ENCODE measurements around the gene MEGF11.

The MEGF11 gene

GRCh38 chr15:65857718-65858402, 395.7 kb downstream of the MEGF11 start:
- peak overlapping the region; percentile 6 for H3K27ac Mint-ChIP-seq
- no peaks in the 10 kb centered on the region for H3K36me3 Mint-ChIP-seq
- H3K4me1 Mint-ChIP-seq, result peaks cover 32% of the 10 kb centered on the region
- peak; percentile 43 for ATAC-seq
- H3K4me3 Mint-ChIP-seq, result no peak overlapping the region
- no peaks in the 10 kb centered on the region for H3K27me3 Mint-ChIP-seq
- no peaks in the 10 kb centered on the region for H3K9me3 Mint-ChIP-seq

GRCh38 chr15:65856821-65857455, 396.6 kb downstream of the MEGF11 start:
- Mint-ChIP-seq H3K27me3 (no peaks in the 10 kb centered on the region), H3K27ac (no peak overlapping the region), H3K9me3 (no peaks in the 10 kb centered on the region), H3K4me1 (peaks cover 27% of the 10 kb centered on the region), H3K4me3 (no peak overlapping the region), H3K36me3 (no peaks in the 10 kb centered on the region)
- peak; percentile 58 for ATAC-seq

GRCh38 chr15:65851981-65852380, 401.6 kb downstream of the MEGF11 start:
- Mint-ChIP-seq H3K27me3 (no peaks in the 10 kb centered on the region), H3K27ac (no peak overlapping the region), H3K9me3 (no peaks in the 10 kb centered on the region), H3K4me1 (peaks cover 16% of the 10 kb centered on the region), H3K4me3 (no peak overlapping the region), H3K36me3 (no peaks in the 10 kb centered on the region)
- no peak for ATAC-seq

GRCh38 chr15:65847989-65848388, 405.6 kb downstream of the MEGF11 start:
- Mint-ChIP-seq H3K27ac (no peak overlapping the region), H3K9me3 (no peaks in the 10 kb centered on the region), H3K27me3 (no peaks in the 10 kb centered on the region), H3K36me3 (no peaks in the 10 kb centered on the region), H3K4me1 (no peaks in the 10 kb centered on the region), H3K4me3 (no peak overlapping the region)
- ATAC-seq, result no peak

- Mint-ChIP-seq H3K36me3 (no peaks in the 10 kb centered on the region), H3K27ac (no peak overlapping the region), H3K27me3 (no peaks in the 10 kb centered on the region), H3K4me1 (no peaks in the 10 kb centered on the region), H3K4me3 (no peak overlapping the region), H3K9me3 (no peaks in the 10 kb centered on the region)
- no peak for ATAC-seq
Observed at GRCh38 chr15:65845826-65846519, 407.6 kb downstream of the MEGF11 start.
